Breast epithelium (tissue), 3 donors: ENCODE data around the gene HLA-DMA.
"Not testable (repeated sequence)": the region's sequence is repeated elsewhere in the genome, so short reads cannot be mapped to it uniquely, and the experiment has no call there.

Source experiments
- POLR2A ChIP-seq: fragments of 450-650 bp; IDR thresholded peaks from one replicate; pipeline ENCODE4 v1.6.1; 2016; ENCODE audit warnings: antibody characterized with exemption, mild to moderate bottlenecking, moderate library complexity
- POLR2AphosphoS5 ChIP-seq, 3 donors: sonication (generic); formaldehyde crosslinking; IDR thresholded peaks; one replicate each; pipeline ENCODE4 v1.6.1; 2017; ENCODE audit warnings: antibody characterized with exemption in 3 of 3
- TF ChIP-seq, protein P1 (sequence below), 3 donors: fragments of 450-650 bp; IDR thresholded peaks; one replicate each; pipeline ENCODE4 v1.5.1; 2016 to 2017; ENCODE audit warnings: antibody characterized with exemption in 3 of 3, mild to moderate bottlenecking in 3 of 3, moderate library complexity in 3 of 3

DNA sequence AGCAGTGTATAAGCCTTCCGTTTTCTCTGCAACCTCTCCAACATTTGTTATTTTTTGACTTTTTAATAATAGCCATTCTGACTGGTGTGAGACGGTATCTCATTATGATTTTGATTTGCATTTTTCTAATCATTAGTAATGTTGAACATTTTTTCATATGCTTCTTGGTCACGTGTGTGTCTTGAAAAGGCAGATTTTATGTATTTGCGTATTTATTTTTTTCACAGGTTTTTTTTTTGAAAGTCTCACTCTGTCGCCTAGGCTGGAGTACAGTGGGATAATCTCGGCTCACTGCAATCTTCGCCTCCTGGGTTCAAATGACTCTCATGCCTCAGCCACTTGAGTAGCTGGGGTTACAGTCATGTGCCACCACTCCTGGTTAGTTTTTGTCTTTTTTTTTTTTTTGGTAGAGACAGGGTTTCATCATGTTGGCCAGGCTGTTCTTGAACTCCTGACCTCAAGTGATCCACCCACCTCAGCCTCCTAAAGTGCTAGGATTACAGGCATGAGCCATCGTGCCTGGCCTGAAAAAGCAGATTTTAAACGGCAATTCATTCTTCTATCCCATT lies 10.3 kb downstream of the HLA-DMA start:
- TF ChIP-seq POLR2A; POLR2AphosphoS5 (IDR thresholded peaks at IDR 0.05): not testable (repeated sequence)
- TF ChIP-seq, protein P1, sequence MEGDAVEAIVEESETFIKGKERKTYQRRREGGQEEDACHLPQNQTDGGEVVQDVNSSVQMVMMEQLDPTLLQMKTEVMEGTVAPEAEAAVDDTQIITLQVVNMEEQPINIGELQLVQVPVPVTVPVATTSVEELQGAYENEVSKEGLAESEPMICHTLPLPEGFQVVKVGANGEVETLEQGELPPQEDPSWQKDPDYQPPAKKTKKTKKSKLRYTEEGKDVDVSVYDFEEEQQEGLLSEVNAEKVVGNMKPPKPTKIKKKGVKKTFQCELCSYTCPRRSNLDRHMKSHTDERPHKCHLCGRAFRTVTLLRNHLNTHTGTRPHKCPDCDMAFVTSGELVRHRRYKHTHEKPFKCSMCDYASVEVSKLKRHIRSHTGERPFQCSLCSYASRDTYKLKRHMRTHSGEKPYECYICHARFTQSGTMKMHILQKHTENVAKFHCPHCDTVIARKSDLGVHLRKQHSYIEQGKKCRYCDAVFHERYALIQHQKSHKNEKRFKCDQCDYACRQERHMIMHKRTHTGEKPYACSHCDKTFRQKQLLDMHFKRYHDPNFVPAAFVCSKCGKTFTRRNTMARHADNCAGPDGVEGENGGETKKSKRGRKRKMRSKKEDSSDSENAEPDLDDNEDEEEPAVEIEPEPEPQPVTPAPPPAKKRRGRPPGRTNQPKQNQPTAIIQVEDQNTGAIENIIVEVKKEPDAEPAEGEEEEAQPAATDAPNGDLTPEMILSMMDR (IDR thresholded peaks at IDR 0.05), result not testable (repeated sequence)
